Left renal pelvis (tissue), 4 donors: ENCODE measurements around the gene SPC24. TPM values are rescaled to one million over a fixed set of nuclear protein-coding genes. Genes with fewer than 3 reads are reported as not detected.

Source experiments
- DNase-seq, 4 donors: peaks; one replicate each; pipeline ENCODE4 v3.0.0-alpha.2; 2013; ENCODE audit warnings: low read depth in 4 of 4, low spot score in 3 of 4
- polyA plus RNA-seq, 4 donors: library from polyadenylated mRNA; unstranded; fragments of 120-200 nt; gene quantifications; one replicate each; pipeline ENCODE4 v1.2.1, GENCODE V29; 2013; ENCODE audit not compliant: insufficient read length in 4 of 4

SPC24 gene, protein sequence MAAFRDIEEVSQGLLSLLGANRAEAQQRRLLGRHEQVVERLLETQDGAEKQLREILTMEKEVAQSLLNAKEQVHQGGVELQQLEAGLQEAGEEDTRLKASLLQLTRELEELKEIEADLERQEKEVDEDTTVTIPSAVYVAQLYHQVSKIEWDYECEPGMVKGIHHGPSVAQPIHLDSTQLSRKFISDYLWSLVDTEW
- polyA plus RNA-seq = 10 to 100 TPM; 15.8 to 20.0 (median 17.9) TPM

DNA sequence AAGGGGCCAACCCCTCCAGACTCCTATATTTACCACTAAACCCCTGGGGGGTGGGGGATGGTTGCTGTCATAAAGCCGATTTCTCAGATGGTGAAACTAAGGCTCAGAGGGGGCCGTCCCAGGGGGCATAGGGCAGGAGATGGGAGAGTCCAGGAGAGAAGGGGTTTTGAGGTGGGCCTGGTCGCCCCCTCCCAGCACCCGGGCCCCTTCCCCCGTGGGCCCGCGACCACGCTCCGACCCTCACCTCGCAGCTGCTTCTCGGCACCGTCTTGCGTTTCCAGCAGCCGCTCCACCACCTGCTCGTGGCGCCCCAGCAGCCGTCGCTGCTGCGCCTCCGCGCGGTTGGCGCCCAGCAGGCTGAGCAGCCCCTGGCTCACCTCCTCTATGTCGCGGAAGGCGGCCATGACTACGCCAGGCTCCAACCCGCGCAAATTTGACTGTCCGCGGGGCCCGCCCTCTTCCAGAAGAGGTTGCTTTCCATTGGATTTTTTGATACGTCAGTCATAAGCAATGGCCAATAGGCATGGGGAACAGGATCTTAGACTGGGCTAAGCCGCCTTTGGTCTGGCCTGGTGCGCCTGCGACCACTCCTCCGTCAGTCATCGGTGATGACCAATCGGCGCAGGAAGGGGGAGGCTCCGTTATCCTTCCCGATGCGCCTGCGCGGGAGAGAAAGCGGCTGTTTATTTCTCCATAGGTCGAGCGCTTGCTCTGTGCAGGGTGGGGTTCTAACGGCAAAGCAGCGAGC lies at the start of gene SPC24:
Gene SPC24, minus strand, starts transcription at position 410 of the 748 bp plus-strand sequence. Its CDS starts 6 bp downstream, at position 404.
- DNase-seq = peak; percentile 91 to 97 (median 94)

DNA sequence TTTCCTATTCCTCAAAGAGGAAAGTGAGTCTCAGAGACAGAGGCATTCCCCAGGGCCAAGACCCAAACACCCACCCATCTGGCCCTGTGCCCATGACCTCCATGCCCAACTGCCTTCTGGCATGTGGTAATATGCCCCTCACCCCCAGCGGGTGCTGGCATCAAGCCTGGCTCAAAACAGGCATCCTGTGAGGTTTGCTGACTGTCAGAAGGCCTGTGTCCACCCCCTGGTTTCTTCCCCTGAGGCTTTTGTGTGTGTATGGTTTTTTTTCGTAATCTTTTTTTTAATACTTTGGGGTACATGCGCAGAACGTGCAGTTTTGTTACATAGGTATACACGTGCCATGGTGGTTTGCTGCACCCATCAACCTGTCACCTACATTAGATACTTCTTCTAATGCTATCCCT lies 49.4 kb upstream of the SPC24 start:
- DNase-seq = no peak

DNA sequence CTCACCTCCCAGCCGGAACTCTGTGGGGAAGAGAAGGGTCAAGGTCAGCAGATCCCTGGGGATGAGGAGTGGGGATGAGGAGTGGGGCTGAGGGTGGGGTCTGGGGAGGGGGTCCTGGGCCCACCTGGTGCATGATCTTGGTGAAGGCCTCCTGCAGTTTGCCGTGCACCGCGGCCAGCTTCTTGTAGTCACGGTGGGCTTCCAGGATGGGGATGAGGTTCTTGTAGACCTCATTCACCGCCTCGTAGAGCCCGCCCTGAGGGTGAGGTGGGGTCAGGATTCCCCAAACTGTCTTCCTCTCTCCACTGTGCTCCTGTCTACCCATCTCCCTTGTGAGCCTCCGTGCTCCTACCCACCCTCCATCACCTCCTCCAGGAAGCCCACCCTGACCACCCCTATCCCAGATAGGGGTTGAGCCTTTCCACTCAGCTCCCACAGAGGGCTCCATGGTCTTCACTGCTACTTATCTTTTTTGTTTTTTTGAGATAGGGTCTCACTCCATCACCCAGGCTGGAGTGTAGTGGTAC lies 48.6 kb upstream of the SPC24 start:
- DNase-seq = no peak

DNA sequence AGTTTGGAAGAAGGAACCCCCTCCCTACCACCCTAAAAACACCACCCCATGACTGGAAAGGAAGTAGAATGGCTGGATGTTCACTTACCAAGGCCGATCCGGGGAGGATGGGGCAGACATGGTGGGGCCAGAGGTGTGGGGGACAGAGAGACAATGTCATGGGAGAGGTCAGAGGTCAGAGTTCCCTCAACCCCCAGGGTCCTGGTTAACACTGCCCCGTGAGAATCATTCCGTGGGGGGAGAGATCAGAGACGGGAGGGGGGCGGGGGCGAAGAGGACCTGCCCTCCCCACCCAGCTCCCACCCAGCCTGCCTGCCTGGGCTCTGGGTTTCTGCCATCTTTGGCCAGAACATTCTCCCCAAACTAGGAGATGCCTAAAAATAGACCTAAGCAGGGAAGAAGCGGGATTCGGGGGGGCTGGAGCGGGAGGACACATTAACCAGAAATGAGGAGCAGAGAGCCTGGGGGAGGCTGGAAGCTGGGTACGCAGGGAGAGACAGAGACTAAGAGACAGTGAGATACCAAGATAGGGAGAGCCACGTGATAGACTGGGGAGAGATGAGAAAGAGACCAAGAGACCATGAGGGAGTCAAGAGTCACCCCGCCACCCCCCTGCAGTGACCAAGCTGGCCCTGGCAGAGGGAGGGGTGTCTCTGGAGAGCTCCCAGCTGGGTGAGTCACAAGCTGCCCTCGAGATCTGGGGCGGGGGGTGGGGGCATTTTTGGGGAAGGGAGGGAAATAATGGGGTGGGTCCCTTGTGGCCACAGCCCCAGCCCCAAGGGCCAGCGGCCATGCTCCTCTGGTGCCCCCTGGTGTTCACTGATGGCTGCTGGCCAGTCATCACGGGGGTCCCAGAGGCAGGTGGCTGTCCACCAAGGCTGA lies 47.9 kb upstream of the SPC24 start:
- DNase-seq = peak in 1 of 4 donors; percentile 25

DNA sequence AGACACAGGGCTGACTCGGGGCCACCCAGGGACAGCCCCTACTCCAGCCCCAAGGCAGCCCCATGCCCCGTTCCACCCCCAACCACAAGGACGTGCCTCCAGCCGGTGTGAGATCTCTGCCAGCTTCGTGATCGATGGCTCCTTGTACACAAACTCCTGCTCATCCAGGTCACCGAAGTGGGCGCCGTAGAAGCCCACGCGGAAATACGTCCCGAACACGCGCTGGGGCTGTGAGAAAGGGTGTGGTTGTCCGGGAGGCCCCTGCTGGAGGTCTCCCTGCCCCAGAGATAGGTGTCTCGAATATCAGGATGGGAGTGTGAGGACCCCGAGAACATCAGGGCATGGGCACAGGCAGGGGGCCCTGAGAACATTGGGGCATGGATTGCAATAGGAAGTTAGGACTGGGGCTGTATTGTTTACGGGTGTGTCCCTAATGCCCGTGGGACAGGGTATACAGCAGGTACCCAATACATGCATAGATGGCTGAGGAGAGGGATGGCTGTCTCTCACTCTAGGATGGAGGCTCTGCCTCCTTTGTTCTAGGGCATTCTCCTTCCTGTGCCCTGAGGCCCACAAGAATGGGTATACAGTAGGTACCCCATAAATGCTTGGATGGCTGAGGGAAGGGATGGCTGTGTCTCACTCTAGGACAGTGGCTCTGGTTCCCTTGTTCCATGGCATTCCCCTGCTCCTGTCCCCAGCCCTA lies 47.1 kb upstream of the SPC24 start:
- DNase-seq = no peak

DNA sequence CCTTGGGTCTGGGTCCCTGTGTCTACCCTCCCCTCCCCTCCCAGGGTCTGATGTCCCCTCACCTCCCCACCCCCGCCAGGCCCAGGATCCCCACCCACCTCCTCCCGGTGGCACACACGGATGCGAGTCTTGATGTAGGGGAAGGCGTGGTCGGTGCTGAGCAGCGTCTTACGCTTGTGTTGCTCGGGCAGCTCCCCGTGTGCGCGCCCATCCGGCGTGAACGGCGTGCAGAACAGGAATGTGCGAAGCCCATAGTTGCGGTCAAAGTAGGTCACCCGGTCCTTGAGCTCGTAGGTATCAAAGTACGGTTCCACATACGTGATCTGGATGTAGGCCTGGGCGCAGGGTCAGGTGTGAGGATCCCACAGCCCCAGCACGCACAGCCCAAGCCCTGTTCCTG lies 46.2 kb upstream of the SPC24 start:
- no peak for DNase-seq

DNA sequence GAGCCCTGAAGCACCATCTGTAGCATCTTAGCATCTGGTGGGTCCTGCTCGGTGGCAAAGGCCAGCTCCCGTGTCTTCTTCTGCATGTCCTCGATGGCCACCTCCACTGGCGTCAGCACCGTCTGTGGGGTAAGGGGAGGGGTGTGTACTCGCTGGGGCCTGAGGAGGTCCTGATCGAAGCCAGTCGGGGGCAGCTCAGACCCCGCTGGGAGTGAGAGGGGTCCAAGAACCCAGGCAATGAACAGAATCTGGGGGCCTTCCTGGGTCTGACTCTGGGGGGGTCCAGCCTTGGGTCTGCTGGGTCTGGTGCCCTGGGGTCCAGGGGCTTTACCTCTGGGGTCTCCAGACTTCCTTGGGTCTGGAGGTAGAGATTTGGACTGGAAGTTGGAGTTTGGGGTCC lies 45.3 kb upstream of the SPC24 start:
- DNase-seq = no peak

DNA sequence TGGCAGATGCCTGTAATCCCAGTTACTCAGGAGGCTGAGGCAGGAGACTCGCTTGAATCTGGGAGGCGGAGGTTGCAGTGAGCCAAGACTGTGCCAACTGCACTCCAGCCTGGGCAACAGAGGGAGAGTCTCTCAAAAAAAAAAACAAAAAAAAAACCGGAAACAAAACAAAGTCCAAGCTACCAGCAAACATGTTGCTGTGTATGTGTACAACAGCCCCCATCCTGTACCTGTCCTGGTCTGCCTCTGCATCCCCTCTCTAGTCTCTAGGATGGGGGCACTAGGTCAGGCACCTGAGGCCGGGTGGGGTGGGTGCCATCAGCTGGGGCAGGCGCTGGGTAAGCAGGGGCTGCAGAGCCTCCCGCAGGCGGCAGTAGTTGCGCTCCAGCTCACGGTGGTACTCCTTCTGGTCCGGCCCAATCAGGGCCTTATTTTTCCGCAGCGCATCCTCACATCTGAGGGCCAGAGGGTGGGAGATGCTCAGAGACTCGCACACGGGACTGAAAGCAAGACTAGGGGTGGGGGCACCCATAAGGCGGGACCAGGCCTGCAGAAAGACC lies 44.5 kb upstream of the SPC24 start:
- no peak for DNase-seq

DNA sequence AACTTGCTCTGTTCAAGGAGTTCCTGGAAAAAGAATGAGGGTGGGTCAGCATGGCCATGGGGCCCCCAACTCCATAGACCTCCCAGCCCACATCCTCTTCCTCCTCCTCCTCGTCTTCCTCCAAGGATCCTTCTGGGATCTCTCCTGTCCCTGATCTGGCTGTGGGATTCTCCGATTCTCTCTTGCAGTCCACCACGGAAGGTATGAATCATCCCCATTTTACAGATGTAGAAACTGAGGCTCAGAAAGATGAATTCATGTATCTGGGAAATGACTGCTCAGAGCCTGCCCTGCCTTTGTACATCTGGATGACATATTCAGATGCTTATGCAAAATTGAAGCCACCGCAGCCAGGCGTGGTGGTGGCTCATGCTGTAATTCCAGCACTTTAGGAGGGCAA lies 43.9 kb upstream of the SPC24 start:
- DNase-seq = no peak

DNA sequence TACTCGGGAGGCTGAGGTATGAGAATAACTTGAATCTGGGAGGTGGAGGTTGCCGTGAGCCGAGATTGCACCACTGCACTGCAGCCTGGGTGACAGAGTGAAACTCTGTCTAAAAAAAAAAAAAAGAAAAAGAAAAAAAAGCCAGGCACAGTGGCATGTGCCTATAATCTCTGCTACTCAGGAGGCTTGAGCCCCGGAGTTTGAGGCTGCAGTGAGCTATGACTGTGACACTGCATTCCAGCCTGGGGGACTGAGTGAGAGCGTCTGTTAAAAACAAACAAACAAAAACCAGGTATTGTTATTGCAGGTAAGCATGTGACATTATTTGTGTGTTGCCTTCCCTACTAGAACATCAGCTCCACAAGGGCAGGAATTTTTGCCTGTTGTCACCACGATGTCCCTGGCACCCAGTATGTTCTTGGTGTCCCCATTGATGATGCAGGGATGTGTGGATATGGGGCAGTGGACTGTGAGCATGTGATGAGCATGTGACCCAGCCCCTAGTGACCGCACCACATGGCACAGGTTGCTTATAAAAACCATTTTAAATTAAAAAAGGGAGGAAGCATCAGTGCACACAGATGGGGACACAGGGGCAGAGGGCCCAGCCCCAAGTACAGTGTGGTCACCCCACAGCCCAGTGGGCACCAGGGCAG lies 43.3 kb upstream of the SPC24 start:
- DNase-seq = no peak

DNA sequence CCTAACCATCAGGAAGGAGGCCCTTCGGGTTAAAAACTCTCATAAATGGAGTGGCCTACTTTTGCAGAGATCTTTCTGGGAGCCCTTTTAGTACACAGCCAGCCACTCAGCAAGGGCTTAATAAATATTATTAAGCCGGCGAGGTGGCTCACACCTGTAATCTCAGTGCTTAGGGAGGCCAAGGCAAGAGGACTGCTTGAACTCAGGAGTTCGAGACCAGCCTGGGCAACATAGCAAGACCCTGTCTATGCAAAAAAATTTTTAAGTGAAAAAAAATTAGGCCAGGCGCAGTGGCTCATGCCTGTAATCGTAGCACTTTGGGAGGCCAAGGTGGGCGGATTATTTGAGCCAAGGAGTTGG lies 42.6 kb upstream of the SPC24 start:
- DNase-seq = no peak

DNA sequence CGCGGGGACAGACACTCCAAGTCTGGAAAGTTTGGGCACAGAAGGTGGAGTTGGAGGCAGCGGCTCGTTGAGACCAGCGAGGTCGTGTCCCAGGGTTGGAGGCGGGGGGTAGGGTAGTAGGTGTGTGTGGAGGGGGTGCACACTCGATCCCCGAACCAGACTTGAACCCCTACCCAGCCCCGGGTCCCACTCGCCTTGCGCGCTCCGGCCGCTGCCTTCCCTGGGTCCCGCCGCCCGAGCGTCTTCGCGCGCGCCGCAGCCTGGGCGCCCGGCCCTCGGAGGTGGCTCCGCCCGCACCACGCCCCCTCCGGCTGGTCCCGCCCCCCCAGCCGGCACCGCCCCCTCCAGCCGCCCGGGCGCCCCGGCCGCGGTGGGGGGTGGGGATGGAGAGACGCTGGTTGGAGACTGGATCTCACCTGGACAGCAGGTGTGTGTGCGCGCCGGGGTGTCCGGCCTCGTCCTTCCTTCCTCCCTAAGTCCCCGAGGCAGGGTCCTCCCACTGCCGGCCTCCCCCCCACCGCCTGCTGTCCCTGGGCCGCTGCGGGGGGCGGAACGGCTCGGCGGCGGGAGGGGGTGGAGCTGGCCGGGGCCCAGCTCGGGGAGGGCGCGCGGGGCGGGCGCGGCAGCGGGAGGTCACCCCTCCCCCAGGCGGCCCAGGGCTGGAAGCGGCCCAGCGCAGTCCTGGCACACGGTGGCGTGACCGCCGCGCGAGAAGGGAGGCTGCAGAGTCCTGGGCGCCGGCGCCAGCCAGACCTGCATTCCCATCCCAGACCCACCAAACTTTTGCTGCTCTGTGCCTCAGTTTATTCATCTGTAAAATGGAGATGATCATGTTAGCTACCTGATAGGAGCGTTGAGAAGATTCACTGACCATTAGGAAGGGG lies 42.0 kb upstream of the SPC24 start, which contains the start of gene KANK2:
Gene KANK2, minus strand, starts transcription at position 255 of the 884 bp plus-strand sequence. CDS start 3,034 bp downstream, outside the sequence.
- peak in 3 of 4 donors; percentile 70 to 79 (median 74) for DNase-seq

DNA sequence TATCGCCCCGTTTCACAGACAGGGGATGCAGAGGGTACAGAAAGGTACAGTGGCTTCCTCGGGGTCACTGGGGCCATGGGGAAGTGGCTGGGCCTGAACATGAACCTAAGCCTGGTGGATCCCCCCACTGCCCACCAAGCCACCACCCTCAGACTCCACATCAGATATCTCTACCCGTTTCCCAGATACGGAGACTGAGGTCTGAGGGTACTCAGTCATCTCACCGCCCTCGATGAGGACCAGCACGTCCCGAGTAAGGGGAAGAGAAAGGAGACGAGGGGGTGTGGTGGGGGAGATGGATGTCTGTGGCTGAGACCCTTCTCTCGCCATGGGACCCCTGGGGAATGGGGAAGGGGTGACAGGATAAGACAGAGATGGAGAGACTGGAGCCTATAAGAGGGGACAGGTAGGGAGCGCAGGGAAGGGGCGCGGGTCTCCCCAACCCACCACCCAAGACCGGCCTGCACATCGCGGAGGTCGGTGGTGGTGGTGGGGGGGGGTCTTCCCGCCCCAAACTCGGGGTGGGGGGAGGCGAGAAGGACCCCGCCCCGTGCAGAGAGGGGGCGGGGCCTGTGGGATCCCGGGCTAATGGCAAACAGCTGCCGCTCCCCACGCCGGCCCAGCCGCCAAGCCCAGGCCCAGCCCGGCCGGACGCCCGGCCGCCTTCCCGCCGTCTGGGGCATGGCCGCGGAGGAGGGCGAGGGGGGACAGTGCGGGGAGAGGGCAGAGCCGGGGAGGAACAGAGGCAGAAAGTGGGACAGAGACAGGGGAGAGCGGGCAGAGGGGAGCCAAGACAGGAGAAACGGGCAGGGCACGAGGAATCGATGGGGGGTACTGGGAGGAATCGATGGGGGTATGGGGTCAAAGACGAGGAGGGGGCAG lies 41.1 kb upstream of the SPC24 start:
- DNase-seq = peak in 1 of 4 donors; percentile 19

DNA sequence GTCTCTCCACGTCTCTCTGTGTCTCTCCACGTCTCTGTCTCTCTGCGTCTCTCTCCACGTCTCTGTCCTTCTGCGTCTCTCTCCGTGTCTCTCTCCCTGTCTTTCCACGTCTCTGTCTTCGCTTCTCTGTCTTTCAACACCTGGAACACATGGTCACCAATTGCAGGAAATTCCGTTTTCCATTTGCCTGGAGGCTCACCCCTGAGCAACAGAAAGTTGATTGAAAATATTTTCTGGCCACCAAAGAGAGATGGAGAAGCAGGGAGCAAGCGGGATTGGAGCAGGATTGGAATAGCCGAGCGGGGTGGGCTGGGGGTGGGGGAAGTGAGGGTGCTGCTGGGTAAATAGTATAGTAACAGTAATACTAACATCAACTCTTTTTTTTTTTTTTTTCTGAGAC lies 40.1 kb upstream of the SPC24 start:
- no peak for DNase-seq

DNA sequence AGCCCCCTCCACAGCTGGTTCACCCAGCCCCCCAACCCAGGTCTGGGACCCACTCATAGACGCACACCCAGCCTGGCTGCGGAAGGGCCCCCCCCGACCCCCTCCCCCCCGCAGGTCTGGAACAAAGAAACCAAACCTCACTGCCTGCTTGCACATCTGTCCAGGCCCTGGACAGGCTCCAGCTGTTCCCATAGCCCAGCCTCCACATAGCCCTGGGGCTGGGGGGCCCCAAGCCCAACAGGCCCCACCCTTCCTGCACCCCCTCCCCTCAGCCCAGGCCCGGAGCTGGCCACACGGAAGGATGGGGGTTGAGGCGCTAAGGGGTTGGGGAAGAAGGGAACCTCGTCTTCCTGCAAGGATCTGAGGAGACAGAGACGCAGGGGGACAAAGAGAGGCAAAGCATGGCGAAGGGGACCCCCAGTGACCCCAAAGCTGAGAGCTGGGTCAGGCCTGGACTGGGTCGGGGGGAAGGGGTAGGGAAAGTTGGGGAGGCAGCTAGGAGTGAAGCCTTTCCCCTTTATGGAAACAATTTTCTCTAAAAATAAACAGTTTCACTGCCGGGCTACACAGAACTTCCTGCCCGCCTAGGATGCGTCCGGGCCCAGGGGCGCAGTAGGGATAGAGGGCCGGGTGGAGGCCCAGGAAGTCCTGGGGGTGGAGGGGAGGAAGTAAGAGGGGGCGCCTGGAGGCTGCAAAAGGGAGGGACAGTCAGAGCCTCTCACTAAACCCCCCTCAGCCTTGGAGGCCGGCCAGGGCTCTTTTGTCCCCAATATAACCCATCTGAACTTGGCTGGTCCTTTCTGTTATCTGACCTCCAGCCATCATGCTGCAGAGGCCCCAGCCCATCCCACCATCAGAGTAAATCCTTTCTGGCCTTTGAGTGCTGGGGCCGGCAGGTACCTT lies 39.3 kb upstream of the SPC24 start:
- peak in 3 of 4 donors; percentile 54 to 65 (median 57) for DNase-seq

DNA sequence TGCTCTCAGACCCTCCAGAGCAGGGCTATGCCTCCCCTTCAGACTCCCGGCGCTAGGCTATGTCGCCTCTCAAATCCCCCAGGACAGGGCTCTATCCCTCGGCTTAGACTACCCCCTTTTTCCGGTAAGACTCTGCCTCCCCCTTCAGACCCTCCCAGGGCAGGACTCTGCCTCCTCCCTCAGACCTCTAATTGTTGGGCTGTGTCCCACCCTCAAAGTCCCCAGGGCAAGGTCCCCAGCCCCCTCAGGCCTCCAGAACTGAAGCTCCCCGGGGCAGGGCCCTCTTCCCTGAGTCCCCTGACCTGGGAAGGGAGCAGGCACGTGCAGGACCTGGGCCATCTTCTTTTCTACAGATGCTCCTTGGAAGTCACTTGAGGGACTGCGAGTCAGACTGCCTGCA lies 38.6 kb upstream of the SPC24 start:
- no peak for DNase-seq
